ENCODE results near the gene C3orf20. TPM values are rescaled to one million over a fixed set of nuclear protein-coding genes. Genes with fewer than 3 reads are reported as not detected.

Gene C3orf20
- total RNA-seq, 2 experiments from 2014 or later: 0.20 to 0.23 TPM

DNA sequence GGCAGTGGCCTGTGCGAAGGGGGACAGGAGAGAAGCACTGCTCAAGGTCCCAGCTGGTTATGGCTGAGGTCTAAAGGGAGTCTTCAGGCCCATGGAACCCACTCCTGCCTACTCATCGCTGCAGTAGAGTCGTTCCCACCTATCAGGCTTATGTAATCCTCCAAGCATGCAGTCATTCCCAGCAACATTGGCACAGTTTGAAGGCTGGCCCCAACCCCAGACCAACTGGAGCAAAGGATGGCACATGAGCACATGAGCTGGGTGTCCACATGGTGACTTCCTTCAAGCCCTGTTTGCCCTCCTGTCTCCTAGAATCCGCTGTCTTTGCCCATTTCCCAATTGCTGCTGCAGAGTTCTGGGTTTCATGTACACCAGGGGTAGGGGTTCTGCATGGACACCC, 83.4 kb downstream of the C3orf20 start:
- POLR2A ChIA-PET: no interaction called here
- DNase-seq (no peak), ATAC-seq (no peak)
- H3K27ac Mint-ChIP-seq: no peak overlapping the region
- H3K36me3 Mint-ChIP-seq (ENCODE audit: low read depth): no peaks in the 10 kb centered on the region
- TF ChIP-seq CTCF (IDR thresholded peaks at IDR 0.05): no peak
- CTCF ChIA-PET: interaction anchor here (0.6 kb wide), 1 partner anchor 84 kb away, joined by 3 read pairs; no protein-coding TSS in a partner anchor
- H3K9me3 Mint-ChIP-seq: no peaks in the 10 kb centered on the region
- H3K4me1 Mint-ChIP-seq (ENCODE audit: low read depth): peaks cover 3% of the 10 kb centered on the region
- H3K4me3 Mint-ChIP-seq: no peak overlapping the region
- intact Hi-C loops (cut with micrococcal nuclease): no loop called here
- H3K27me3 Mint-ChIP-seq: no peaks in the 10 kb centered on the region

DNA sequence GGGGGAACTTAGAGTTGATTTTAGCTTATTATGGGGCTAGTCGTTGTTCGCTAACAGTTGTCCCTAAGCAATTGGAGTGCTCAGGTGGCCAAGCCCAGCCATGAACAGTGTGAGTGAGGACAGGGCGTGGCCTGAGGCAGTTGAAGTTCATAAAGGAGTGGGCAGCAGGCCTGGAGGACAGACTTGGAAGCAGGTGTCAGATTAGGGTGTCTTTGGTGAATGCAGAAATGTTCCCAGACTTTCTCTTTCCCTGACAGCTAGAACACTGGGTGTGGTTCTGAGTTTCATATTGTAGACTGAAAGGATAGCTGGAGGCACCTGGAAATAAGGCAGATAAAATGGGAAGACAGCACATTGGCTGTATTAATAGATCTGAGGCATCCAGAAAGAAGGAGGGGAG, 84.0 kb downstream of the C3orf20 start:
- intact Hi-C loops (cut with micrococcal nuclease): no loop called here
- TF ChIP-seq CTCF (IDR thresholded peaks at IDR 0.05): no peak
- Mint-ChIP-seq H3K27ac (no peak overlapping the region), H3K9me3 (no peaks in the 10 kb centered on the region), H3K36me3 (ENCODE audit: low read depth) (no peaks in the 10 kb centered on the region), H3K4me1 (ENCODE audit: low read depth) (peaks cover 3% of the 10 kb centered on the region), H3K4me3 (no peak overlapping the region), H3K27me3 (no peaks in the 10 kb centered on the region)
- ChIA-PET POLR2A (no interaction called here), CTCF (no interaction called here)
- DNase-seq (no peak), ATAC-seq (no peak)

GRCh38 chr3:14760185-14760584, 85.2 kb downstream of the C3orf20 start:
- ChIA-PET CTCF (interaction anchor here (0.9 kb wide), 1 partner anchor 27 kb away, joined by 3 read pairs; no protein-coding TSS in a partner anchor), POLR2A (no interaction called here)

GRCh38 chr3:14761121-14761672, 86.3 kb downstream of the C3orf20 start:
- no peaks in the 10 kb centered on the region for H3K36me3 Mint-ChIP-seq (ENCODE audit: low read depth)
- peaks cover 3% of the 10 kb centered on the region for H3K4me1 Mint-ChIP-seq (ENCODE audit: low read depth)
- H3K27me3 Mint-ChIP-seq: no peaks in the 10 kb centered on the region
- no peaks in the 10 kb centered on the region for H3K9me3 Mint-ChIP-seq
- POLR2A ChIA-PET: no interaction called here
- ATAC-seq: no peak
- H3K4me3 Mint-ChIP-seq: peak overlapping the region; percentile 18
- peak overlapping the region; percentile 32 for H3K27ac Mint-ChIP-seq
- DNase-seq: no peak
- CTCF ChIA-PET: interaction anchor here (0.9 to 1.2 kb wide), 2 partner anchors 26 to 129 kb away, joined by 3 read pairs; no protein-coding TSS in a partner anchor
- TF ChIP-seq CTCF (IDR thresholded peaks at IDR 0.05): no peak
- intact Hi-C loops (cut with micrococcal nuclease): no loop called here

More at GRCh38 chr3:14760185-14760584, 85.2 kb downstream of the C3orf20 start:
- Mint-ChIP-seq H3K9me3 (no peaks in the 10 kb centered on the region), H3K4me3 (no peak overlapping the region), H3K36me3 (ENCODE audit: low read depth) (no peaks in the 10 kb centered on the region), H3K27ac (no peak overlapping the region), H3K27me3 (no peaks in the 10 kb centered on the region), H3K4me1 (ENCODE audit: low read depth) (peaks cover 3% of the 10 kb centered on the region)
- ATAC-seq: no peak
- DNase-seq: no peak
- intact Hi-C loops (cut with micrococcal nuclease): no loop called here
- TF ChIP-seq CTCF (IDR thresholded peaks at IDR 0.05): no peak

DNA sequence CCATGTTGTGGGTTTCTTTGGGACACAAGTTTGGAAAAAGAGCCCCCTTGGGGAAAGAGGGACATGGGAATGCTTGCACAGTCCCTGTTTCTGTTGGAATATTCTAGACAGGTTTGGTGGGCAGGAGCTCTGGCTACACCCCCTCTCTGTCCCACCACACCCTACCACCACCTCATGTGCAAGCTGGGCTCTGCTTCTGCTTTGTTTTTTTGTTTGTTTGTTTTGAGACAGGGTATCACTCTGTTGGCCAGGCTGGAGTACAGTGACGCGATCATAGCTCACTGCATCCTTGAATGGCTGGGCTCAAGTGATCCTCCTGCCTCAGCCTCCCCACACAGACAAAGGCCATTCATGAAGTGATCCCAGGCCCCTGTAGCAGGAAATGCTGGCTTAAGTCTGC, 86.9 kb downstream of the C3orf20 start:
- no peaks in the 10 kb centered on the region for H3K9me3 Mint-ChIP-seq
- peaks cover 3% of the 10 kb centered on the region for H3K4me1 Mint-ChIP-seq (ENCODE audit: low read depth)
- no peak for DNase-seq
- no peaks in the 10 kb centered on the region for H3K27me3 Mint-ChIP-seq
- no peak overlapping the region for H3K4me3 Mint-ChIP-seq
- ChIA-PET POLR2A (no interaction called here), CTCF (interaction anchor here (1.2 kb wide), 1 partner anchor 129 kb away, joined by 3 read pairs; no protein-coding TSS in a partner anchor)
- no peak for ATAC-seq
- H3K36me3 Mint-ChIP-seq (ENCODE audit: low read depth): no peaks in the 10 kb centered on the region
- intact Hi-C loops (cut with micrococcal nuclease): no loop called here
- H3K27ac Mint-ChIP-seq: no peak overlapping the region
- TF ChIP-seq CTCF (IDR thresholded peaks at IDR 0.05): no peak

Measured in activated CD8-positive, alpha-beta T cell treated with anti-CD3 and anti-CD28 coated beads for 36 hours (primary cell).